PC-9 (cell line): ENCODE results near the gene PTPRA. TPM values are rescaled to one million over a fixed set of nuclear protein-coding genes. Genes with fewer than 3 reads are reported as not detected.

Source experiments
- BruUV-seq: library from RNA; stranded (reverse); fragments of 400-500 nt; replicated peaks from 2 replicates; lab custom pipeline; 2021; lab: Mats Ljungman, UMichigan
- CTCF ChIA-PET: fragments of 300-600 bp; sonication (Branson Sonifier 250); formaldehyde crosslinking; loops from one replicate; lab custom pipeline; 2022; ENCODE audit warnings: antibody characterized with exemption; lab: Charles Lee
- POLR2A ChIA-PET: fragments of 300-600 bp; sonication (Branson Sonifier 250); formaldehyde crosslinking; loops from one replicate; lab custom pipeline; 2022; ENCODE audit warnings: antibody characterized with exemption; ENCODE audit not compliant: unreplicated experiment; lab: Charles Lee
- DNase-seq, 2 experiments: peaks; one replicate each; pipeline versions ENCODE4 v3.0.0 to v3.0.0-alpha.2; 2015 to 2022; ENCODE audit warnings: mixed read lengths in 1 of 2
- H2AFZ ChIP-seq: fragments of 200-600 bp; sonication (generic); 2 replicates; pipeline ENCODE4 v1.8.1; 2017; ENCODE audit warnings: antibody characterized with exemption
- H3F3A ChIP-seq: fragments of 200-600 bp; sonication (generic); 2 replicates; pipeline ENCODE4 v1.8.1; 2017; ENCODE audit warnings: antibody characterized with exemption, mild to moderate bottlenecking, low read depth; ENCODE audit not compliant: insufficient read depth
- H3K27ac ChIP-seq: fragments of 200-600 bp; sonication (generic); 2 replicates; pipeline ENCODE4 v1.6.1; 2016; ENCODE audit warnings: mixed run types
- H3K27me3 ChIP-seq: fragments of 200-600 bp; sonication (generic); 2 replicates; pipeline ENCODE4 v1.6.1; 2016; ENCODE audit warnings: low read depth, mixed run types; ENCODE audit not compliant: insufficient read depth
- H3K36me3 ChIP-seq: fragments of 200-600 bp; sonication (generic); 2 replicates; pipeline ENCODE4 v1.6.1; 2016; ENCODE audit warnings: low read depth, mixed run types
- H3K4me1 ChIP-seq: fragments of 200-600 bp; sonication (generic); replicated peaks from 2 replicates; pipeline ENCODE4 v1.6.1; 2016; ENCODE audit warnings: mixed run types; ENCODE audit not compliant: insufficient read depth
- H3K4me2 ChIP-seq: fragments of 200-600 bp; sonication (generic); 2 replicates; pipeline ENCODE4 v1.6.1; 2017; ENCODE audit warnings: mixed run types
- H3K4me3 ChIP-seq: fragments of 200-600 bp; sonication (generic); 2 replicates; pipeline ENCODE4 v1.6.1; 2016; ENCODE audit warnings: mixed run types
- H3K79me2 ChIP-seq: fragments of 200-600 bp; sonication (generic); 2 replicates; pipeline ENCODE4 v1.6.1; 2017; ENCODE audit warnings: low read depth, mixed run types
- H3K9me2 ChIP-seq: fragments of 200-600 bp; sonication (generic); 2 replicates; pipeline ENCODE4 v1.8.1; 2017; ENCODE audit warnings: mild to moderate bottlenecking; ENCODE audit not compliant: insufficient read depth
- H3K9me3 ChIP-seq: fragments of 200-600 bp; sonication (generic); 2 replicates; pipeline ENCODE4 v1.8.1; 2016; ENCODE audit warnings: low read depth; ENCODE audit not compliant: insufficient read depth
- H4K20me1 ChIP-seq: fragments of 200-600 bp; sonication (generic); 2 replicates; pipeline ENCODE4 v1.8.1; 2017; ENCODE audit not compliant: insufficient read depth
- CTCF ChIP-seq: fragments of 200-600 bp; sonication (generic); conservative IDR thresholded peaks from 2 replicates; pipeline ENCODE4 v1.6.1; 2017; ENCODE audit warnings: mixed run types, antibody characterized with exemption, mild to moderate bottlenecking, moderate library complexity
- EZH2 ChIP-seq: fragments of 200-600 bp; sonication (generic); IDR thresholded peaks from 2 replicates; pipeline ENCODE4 v1.8.0; 2017; ENCODE audit warnings: antibody characterized with exemption, low read depth
- intact Hi-C: fragments of 100-400 bp; cut with micrococcal nuclease; formaldehyde crosslinking; loops from one replicate; pipeline ENCODE4 v1.10.0; 2022; ENCODE audit not compliant: unreplicated experiment
- total RNA-seq: library from RNA; stranded (reverse); gene quantifications from 2 replicates; pipeline ENCODE4 v1.2.3, GENCODE V29; 2021

Gene PTPRA
- total RNA-seq, 1 experiment from 2014 or later, result 48.8 TPM

DNA sequence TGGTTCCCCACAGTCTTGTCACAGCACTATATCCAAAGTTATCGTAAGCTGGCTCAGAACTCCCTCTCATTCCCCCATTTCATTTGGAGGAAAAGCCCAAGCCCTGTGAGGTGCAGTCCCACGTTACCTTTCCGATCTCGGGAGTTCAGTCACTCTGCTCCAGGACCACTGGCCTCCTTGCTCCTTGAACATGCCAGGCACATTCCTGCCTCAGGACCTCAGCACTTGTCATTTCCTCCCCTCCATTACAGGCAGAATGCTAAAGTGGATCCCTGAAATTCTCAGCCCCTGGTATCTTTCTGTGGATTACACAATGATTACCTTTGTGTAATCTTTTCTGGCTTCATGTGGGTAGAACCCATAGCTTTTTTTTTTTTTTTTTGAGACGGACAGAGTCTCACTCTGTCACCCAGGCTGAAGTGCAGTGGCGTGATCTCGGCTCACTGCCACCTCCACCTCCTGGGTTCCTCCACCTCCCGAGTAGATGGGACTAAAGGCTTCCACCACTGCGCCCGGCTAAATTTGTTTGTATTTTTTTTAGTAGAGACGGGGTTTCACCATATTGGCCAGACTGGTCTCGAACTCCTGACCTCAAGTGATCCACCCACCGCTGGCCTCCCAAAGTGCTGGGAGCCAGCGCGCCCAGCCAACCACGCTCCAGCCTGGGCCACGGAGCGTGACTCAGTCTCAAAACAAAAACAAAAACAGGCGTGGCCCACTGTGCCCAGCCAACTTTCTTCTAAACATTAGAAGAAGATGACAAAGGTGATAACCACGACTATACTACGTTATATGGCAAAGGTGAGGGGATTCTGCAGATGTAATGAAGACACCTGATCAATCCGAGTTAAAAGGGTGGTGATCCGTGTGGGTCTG is 194.1 kb downstream of the PTPRA start:
- peak overlapping the region; percentile 64 for H3K4me2 ChIP-seq
- ChIA-PET CTCF (interaction anchor here (0.6 kb wide), 1 partner anchor 168 kb away, joined by 6 read pairs; no protein-coding TSS in a partner anchor), POLR2A (no interaction called here)
- H3K9me3 ChIP-seq, result no peaks in the 10 kb centered on the region
- TF ChIP-seq EZH2, result no peak
- TF ChIP-seq CTCF, result no peak
- peaks cover 40% of the 10 kb centered on the region for H3K4me1 ChIP-seq
- H3K36me3 ChIP-seq, result no peaks in the 10 kb centered on the region
- H4K20me1 ChIP-seq, result no peaks in the 10 kb centered on the region
- H3K79me2 ChIP-seq, result no peaks in the 10 kb centered on the region
- no peaks in the 10 kb centered on the region for H3K9me2 ChIP-seq
- BruUV-seq, result no TSS peak
- H2AFZ ChIP-seq, result no peak overlapping the region
- H3K27me3 ChIP-seq, result no peaks in the 10 kb centered on the region
- peak overlapping the region; percentile 68 for H3K27ac ChIP-seq
- H3K4me3 ChIP-seq, result no peak overlapping the region
- H3F3A ChIP-seq, result peaks cover 44% of the 10 kb centered on the region
- intact Hi-C loops, result no loop called here
- peak; percentile 40 to 66 for DNase-seq

GRCh38 chr20:3068075-3068474 is 194.8 kb downstream of the PTPRA start:
- no peak overlapping the region for H2AFZ ChIP-seq
- H3K4me3 ChIP-seq, result no peak overlapping the region
- no peaks in the 10 kb centered on the region for H3K27me3 ChIP-seq
- ChIA-PET POLR2A (interaction anchor here (0.6 kb wide), 1 partner anchor 11 kb away, joined by 4 read pairs; no protein-coding TSS in a partner anchor), CTCF (no interaction called here)
- H3K79me2 ChIP-seq, result no peaks in the 10 kb centered on the region
- H3K4me2 ChIP-seq, result no peak overlapping the region
- peak overlapping the region; percentile 68 for H3K27ac ChIP-seq
- BruUV-seq, result no TSS peak
- no peaks in the 10 kb centered on the region for H3K9me3 ChIP-seq
- H3F3A ChIP-seq, result peaks cover 46% of the 10 kb centered on the region
- H4K20me1 ChIP-seq, result no peaks in the 10 kb centered on the region
- intact Hi-C loops, result no loop called here
- peaks cover 47% of the 10 kb centered on the region for H3K4me1 ChIP-seq
- DNase-seq, result no peak
- TF ChIP-seq CTCF, result no peak
- no peak for TF ChIP-seq EZH2
- H3K36me3 ChIP-seq, result no peaks in the 10 kb centered on the region
- no peaks in the 10 kb centered on the region for H3K9me2 ChIP-seq

DNA sequence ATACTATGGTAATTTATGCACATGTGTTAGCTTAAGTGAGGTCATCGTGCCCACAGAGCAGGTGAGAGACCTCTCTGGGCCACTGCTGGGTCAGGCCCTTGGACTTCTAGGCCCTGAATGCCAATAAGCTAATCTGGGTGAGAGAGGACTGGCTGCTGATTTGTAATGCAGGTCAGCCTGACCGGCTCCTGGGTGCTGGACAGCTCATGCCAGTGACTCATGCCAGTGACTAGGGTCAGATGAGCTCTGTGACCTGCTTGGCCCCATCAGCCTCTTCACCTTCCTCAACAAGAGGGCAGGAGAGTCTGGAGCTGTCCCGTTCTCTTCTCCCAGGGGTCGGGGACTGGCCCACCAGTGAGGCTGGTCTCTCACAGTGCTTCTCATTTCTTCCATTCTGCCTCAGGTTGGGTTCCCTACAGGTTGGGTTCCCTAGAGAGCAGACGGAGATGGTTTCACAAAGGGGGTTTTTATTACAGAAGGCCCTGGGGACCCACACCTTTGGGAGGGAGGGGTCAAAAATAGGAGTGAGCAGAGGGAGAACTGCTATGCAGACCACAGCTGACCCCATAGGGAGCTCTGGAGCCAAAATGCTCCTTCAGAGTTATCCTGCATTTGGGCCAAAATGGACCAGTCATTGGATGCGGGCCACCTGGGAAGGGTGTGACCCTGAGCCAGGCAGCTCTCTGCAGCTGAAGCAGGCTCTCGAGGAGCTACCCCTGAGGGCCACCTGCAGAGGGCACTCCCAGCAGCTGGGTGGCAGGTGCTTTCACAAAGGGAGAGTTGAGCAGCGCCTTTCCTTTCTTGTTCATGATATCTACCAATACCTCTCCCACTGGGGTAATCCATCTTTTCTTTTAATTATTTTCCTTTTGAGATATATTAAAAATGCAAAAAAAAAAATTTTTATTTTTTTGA is 196.0 kb downstream of the PTPRA start:
- Histone ChIP-seq H4K20me1 (no peaks in the 10 kb centered on the region), H3K4me2 (peak overlapping the region; percentile 4; the same call in 1 of the 2 replicates), H3K9me2 (no peaks in the 10 kb centered on the region), H3K27me3 (no peaks in the 10 kb centered on the region), H3K9me3 (no peaks in the 10 kb centered on the region), H3K79me2 (no peaks in the 10 kb centered on the region), H3K27ac (peak overlapping the region; percentile 68), H3F3A (peaks cover 53% of the 10 kb centered on the region), H3K4me3 (no peak overlapping the region), H2AFZ (no peak overlapping the region), H3K4me1 (peaks cover 54% of the 10 kb centered on the region), H3K36me3 (no peaks in the 10 kb centered on the region)
- peak; percentile 67 to 92 for DNase-seq
- ChIA-PET CTCF (interaction anchor here (0.5 to 1.1 kb wide), 2 partner anchors 46 to 562 kb away, joined by 12 to 19 read pairs; no protein-coding TSS in a partner anchor), POLR2A (no interaction called here)
- BruUV-seq, result no TSS peak
- intact Hi-C loops, result no loop called here
- TF ChIP-seq EZH2, result no peak
- no peak; the same call in 1 of the 2 replicates for TF ChIP-seq CTCF
